CD4-positive, alpha-beta T cell treated with Interferon gamma for 1 hour (primary cell): ENCODE results near the gene BCAS1.
"Not testable (repeated sequence)": the region's sequence is repeated elsewhere in the genome, so short reads cannot be mapped to it uniquely, and the experiment has no call there.

Source experiments
- DNase-seq: peaks from one replicate; pipeline ENCODE4 v3.0.0-alpha.2; 2020

The BCAS1 gene

GRCh38 chr20:54014293-54014926 is 56.0 kb downstream of the BCAS1 start:
- no peak for DNase-seq

- no peak for DNase-seq
Measured at GRCh38 chr20:54013471-54013870, 56.9 kb downstream of the BCAS1 start.

- no peak for DNase-seq
Measured at GRCh38 chr20:54011346-54011745, 59.0 kb downstream of the BCAS1 start.

- not testable (repeated sequence) for DNase-seq
Measured at GRCh38 chr20:54006216-54006615, 64.2 kb downstream of the BCAS1 start.

- no peak for DNase-seq
Measured at GRCh38 chr20:54005524-54005923, 64.9 kb downstream of the BCAS1 start.

GRCh38 chr20:54004445-54004844 is 65.9 kb downstream of the BCAS1 start:
- DNase-seq = no peak

- DNase-seq = no peak
Measured at GRCh38 chr20:54002741-54003140, 67.7 kb downstream of the BCAS1 start.

GRCh38 chr20:54002056-54002575 is 68.3 kb downstream of the BCAS1 start:
- no peak for DNase-seq

GRCh38 chr20:54000914-54001313 is 69.5 kb downstream of the BCAS1 start:
- DNase-seq = no peak

- no peak for DNase-seq
Measured at GRCh38 chr20:54000262-54000661, 70.1 kb downstream of the BCAS1 start.

- no peak for DNase-seq
Measured at GRCh38 chr20:53999077-53999476, 71.3 kb downstream of the BCAS1 start.

GRCh38 chr20:53996584-53997486 is 73.6 kb downstream of the BCAS1 start:
- no peak for DNase-seq

- no peak for DNase-seq
Measured at GRCh38 chr20:53995949-53996348, 74.4 kb downstream of the BCAS1 start.

- DNase-seq = no peak
Measured at GRCh38 chr20:53994088-53994487, 76.3 kb downstream of the BCAS1 start.

GRCh38 chr20:53993310-53993709 is 77.1 kb downstream of the BCAS1 start:
- no peak for DNase-seq

- no peak for DNase-seq
Measured at GRCh38 chr20:53990768-53991450, 79.5 kb downstream of the BCAS1 start.

GRCh38 chr20:53990003-53990402 is 80.4 kb downstream of the BCAS1 start:
- no peak for DNase-seq

GRCh38 chr20:53989401-53989800 is 81.0 kb downstream of the BCAS1 start:
- no peak for DNase-seq

- DNase-seq = no peak
Measured at GRCh38 chr20:53986037-53986650, 84.2 kb downstream of the BCAS1 start.

- DNase-seq = no peak
Measured at GRCh38 chr20:53985150-53985518, 85.3 kb downstream of the BCAS1 start.

- DNase-seq = no peak
Measured at GRCh38 chr20:53984356-53985149, 85.8 kb downstream of the BCAS1 start.

GRCh38 chr20:53983401-53983800 is 87.0 kb downstream of the BCAS1 start:
- DNase-seq = no peak
